H9 (cell line): ENCODE measurements around the gene MYOM3. TPM values are rescaled to one million over a fixed set of nuclear protein-coding genes. Genes with fewer than 3 reads are reported as not detected.

Experiments
- DNase-seq: peaks from one replicate; pipeline ENCODE4 v3.0.0-alpha.2; 2017
- H2AFZ ChIP-seq: one replicate; pipeline ENCODE4 v1.6.1; 2013; ENCODE audit warnings: mild to moderate bottlenecking, low read length, control low read depth, moderate library complexity
- H2AK5ac ChIP-seq: 2 replicates; pipeline ENCODE4 v1.6.1; 2013; ENCODE audit warnings: low read length, control low read depth, mixed read lengths; ENCODE audit not compliant: insufficient read length
- H2BK120ac ChIP-seq: one replicate; pipeline ENCODE4 v1.6.1; 2013; ENCODE audit warnings: low read depth, mild to moderate bottlenecking, low read length, control low read depth, inconsistent platforms; ENCODE audit not compliant: poor library complexity, severe bottlenecking
- H2BK12ac ChIP-seq: 2 replicates; pipeline ENCODE4 v1.6.1; 2013; ENCODE audit warnings: low read length, control low read depth, mixed read lengths, low read depth; ENCODE audit not compliant: insufficient read length
- H2BK15ac ChIP-seq: 2 replicates; pipeline ENCODE4 v1.6.1; 2013; ENCODE audit warnings: low read depth, low read length, control low read depth
- H2BK20ac ChIP-seq: one replicate; pipeline ENCODE4 v1.6.1; 2013; ENCODE audit warnings: low read depth, mild to moderate bottlenecking, low read length, control low read depth, inconsistent platforms; ENCODE audit not compliant: poor library complexity, severe bottlenecking
- H2BK5ac ChIP-seq: 2 replicates; pipeline ENCODE4 v1.6.1; 2013; ENCODE audit warnings: low read length, control low read depth, mixed read lengths; ENCODE audit not compliant: insufficient read length
- H3K14ac ChIP-seq: 2 replicates; pipeline ENCODE4 v1.6.1; 2013; ENCODE audit warnings: low read length, control low read depth; ENCODE audit not compliant: insufficient read depth
- H3K18ac ChIP-seq: 2 replicates; pipeline ENCODE4 v1.6.1; 2013; ENCODE audit warnings: low read depth, mild to moderate bottlenecking, mixed read lengths, low read length, control low read depth; ENCODE audit not compliant: insufficient read length
- H3K23ac ChIP-seq: 2 replicates; pipeline ENCODE4 v1.6.1; 2013; ENCODE audit warnings: low read length, control low read depth, mixed read lengths, low read depth; ENCODE audit not compliant: insufficient read length
- H3K23me2 ChIP-seq: 2 replicates; pipeline ENCODE4 v1.6.1; 2013; ENCODE audit warnings: low read depth, mild to moderate bottlenecking, mixed read lengths, low read length, control low read depth; ENCODE audit not compliant: insufficient read length, poor library complexity, severe bottlenecking
- H3K27ac ChIP-seq: 2 replicates; pipeline ENCODE4 v1.5.1; 2013; ENCODE audit warnings: low read length, control low read depth, mixed read lengths, low read depth; ENCODE audit not compliant: insufficient read length
- H3K27me3 ChIP-seq: 2 replicates; pipeline ENCODE4 v1.6.1; 2013; ENCODE audit warnings: low read length, control low read depth, inconsistent platforms; ENCODE audit not compliant: insufficient read depth
- H3K4ac ChIP-seq: 2 replicates; pipeline ENCODE4 v1.6.1; 2013; ENCODE audit warnings: low read depth, mild to moderate bottlenecking, control low read depth, inconsistent platforms, low read length, moderate library complexity
- H3K4me1 ChIP-seq: 2 replicates; pipeline ENCODE4 v1.6.1; 2013; ENCODE audit warnings: low read length, control low read depth, inconsistent platforms; ENCODE audit not compliant: insufficient read depth
- H3K4me2 ChIP-seq: 2 replicates; pipeline ENCODE4 v1.6.1; 2013; ENCODE audit warnings: low read length, control low read depth, mixed read lengths; ENCODE audit not compliant: insufficient read length, insufficient read depth
- H3K56ac ChIP-seq: 2 replicates; pipeline ENCODE4 v1.6.1; 2013; ENCODE audit warnings: low read depth, mild to moderate bottlenecking, mixed read lengths, low read length, control low read depth; ENCODE audit not compliant: insufficient read length
- H3K79me1 ChIP-seq: 2 replicates; pipeline ENCODE4 v1.6.1; 2013; ENCODE audit warnings: low read depth, mild to moderate bottlenecking, moderate library complexity, low read length, control low read depth, inconsistent platforms; ENCODE audit not compliant: insufficient read depth, poor library complexity, severe bottlenecking
- H3K79me2 ChIP-seq: 2 replicates; pipeline ENCODE4 v1.6.1; 2013; ENCODE audit warnings: low read length, control low read depth, inconsistent platforms; ENCODE audit not compliant: insufficient read depth
- H3K9ac ChIP-seq: 2 replicates; pipeline ENCODE4 v1.6.1; 2013; ENCODE audit warnings: low read length, control low read depth, mixed read lengths; ENCODE audit not compliant: insufficient read length; ENCODE audit errors: extremely low read depth
- H3K9me3 ChIP-seq: one replicate; pipeline ENCODE4 v1.6.1; 2013; ENCODE audit warnings: low read depth, low read length, inconsistent platforms; ENCODE audit not compliant: control insufficient read depth
- H3T11ph ChIP-seq: one replicate; pipeline ENCODE4 v1.6.1; 2013; ENCODE audit warnings: mild to moderate bottlenecking, low read length, control low read depth, inconsistent platforms
- H4K20me1 ChIP-seq: one replicate; pipeline ENCODE4 v1.6.1; 2013; ENCODE audit not compliant: control insufficient read depth, insufficient read length, insufficient read depth
- H4K5ac ChIP-seq: 2 replicates; pipeline ENCODE4 v1.6.1; 2013; ENCODE audit warnings: low read depth, mild to moderate bottlenecking, mixed read lengths, low read length, control low read depth; ENCODE audit not compliant: insufficient read length
- H4K8ac ChIP-seq: replicated peaks from 2 replicates; pipeline ENCODE4 v1.6.1; 2013; ENCODE audit warnings: low read length, control low read depth, mixed read lengths, low read depth; ENCODE audit not compliant: insufficient read length
- H4K91ac ChIP-seq: 2 replicates; pipeline ENCODE4 v1.6.1; 2013; ENCODE audit warnings: low read depth, mild to moderate bottlenecking, moderate library complexity, mixed read lengths, low read length, control low read depth; ENCODE audit not compliant: insufficient read length
- H3K27ac Mint-ChIP-seq, 3 experiments: 2 replicates in 2 of 3; 3 replicates in 1 of 3; pipeline ENCODE4 v1.8.0; 2020 to 2021; ENCODE audit warnings: mixed read lengths in 3 of 3, mild to moderate bottlenecking in 1 of 3, moderate library complexity in 1 of 3
- H3K27me3 Mint-ChIP-seq: 2 replicates; pipeline ENCODE4 v1.8.0; 2021; ENCODE audit warnings: low read depth, mild to moderate bottlenecking, moderate library complexity, mixed read lengths
- H3K36me3 Mint-ChIP-seq, 3 experiments: 2 replicates in 2 of 3; 3 replicates in 1 of 3; pipeline ENCODE4 v1.8.0; 2020 to 2021; ENCODE audit warnings: low read depth in 3 of 3, mixed read lengths in 3 of 3; ENCODE audit not compliant: insufficient read depth in 1 of 3
- H3K4me1 Mint-ChIP-seq, 2 experiments: 2 replicates each; pipeline ENCODE4 v1.8.0; 2020; ENCODE audit warnings: mixed read lengths in 2 of 2
- H3K4me3 Mint-ChIP-seq, 2 experiments: 2 replicates in 1 of 2; 3 replicates in 1 of 2; pipeline ENCODE4 v1.8.0; 2020 to 2021; ENCODE audit warnings: mild to moderate bottlenecking in 2 of 2, mixed read lengths in 2 of 2, moderate library complexity in 1 of 2
- H3K9me3 Mint-ChIP-seq, 2 experiments: 2 replicates in 1 of 2; 3 replicates in 1 of 2; pipeline ENCODE4 v1.8.0; 2020; ENCODE audit warnings: mild to moderate bottlenecking in 2 of 2, mixed read lengths in 2 of 2, moderate library complexity in 1 of 2
- WGBS: extraction: QIAGEN DNeasy Blood & Tissue Kit; methylation state at CpG from one replicate; pipeline ENCODE4 v1.1.7; 2013; ENCODE audit warnings: missing lambda C conversion rate, low lambda C conversion rate, mixed read lengths; ENCODE audit not compliant: insufficient read length; ENCODE audit errors: extremely low coverage; 5-methylcytosine and 5-hydroxymethylcytosine counted together
- total RNA-seq: library from RNA; stranded (reverse); gene quantifications from 2 replicates; pipeline ENCODE4 v1.2.1, GENCODE V29; 2021
- TF ChIP-seq, protein P1 (sequence below): fragments of 200-600 bp; sonication (generic); conservative IDR thresholded peaks from 3 replicates; pipeline ENCODE4 v1.8.0; 2021; ENCODE audit warnings: antibody characterized with exemption, mild to moderate bottlenecking

MYOM3 gene
- total RNA-seq, 1 experiment from 2014 or later = 0.11 TPM

DNA sequence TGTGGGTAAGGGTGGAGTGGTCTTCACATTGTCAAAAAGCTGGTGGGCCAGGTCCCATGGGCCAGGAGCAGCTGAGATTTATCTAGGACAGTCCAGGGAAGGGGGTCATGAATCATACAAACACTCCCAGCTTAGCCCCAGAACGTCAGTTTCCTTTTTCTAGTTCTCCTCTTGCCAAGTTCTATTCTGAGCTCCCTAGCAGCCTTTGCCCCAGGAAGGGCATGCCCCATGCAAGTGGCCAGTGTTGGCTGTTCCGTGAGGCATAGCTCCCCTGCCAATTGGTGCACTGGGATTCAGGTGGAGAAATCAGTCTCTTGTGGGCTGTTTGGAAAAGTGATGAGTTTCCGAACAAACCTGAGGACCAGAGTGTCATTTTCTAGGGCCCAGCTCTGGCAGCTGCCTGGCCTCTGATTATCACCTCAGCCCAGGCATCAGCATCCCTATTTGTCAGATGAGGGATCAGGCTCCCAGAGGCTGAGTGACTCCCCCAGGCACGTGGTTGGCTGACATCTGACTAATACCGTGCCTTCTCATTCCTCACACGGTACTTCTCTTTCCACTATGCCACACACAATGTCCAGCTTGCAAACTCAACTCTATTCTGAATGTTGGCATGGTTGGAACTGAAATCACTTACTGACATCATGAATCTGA lies 14.2 kb upstream of the MYOM3 start:
- H3K27me3 ChIP-seq = no peaks in the 10 kb centered on the region
- Mint-ChIP-seq H3K36me3 (peaks cover 0 to 8% (median 2%) of the 10 kb centered on the region in 3 experiments; a peak in 1 of 7 replicates), H3K4me3 (no peak overlapping the region), H3K27me3 (no peaks in the 10 kb centered on the region; the same call in 1 of the 2 replicates), H3K4me1 (peaks cover 13 to 15% of the 10 kb centered on the region in 2 experiments), H3K9me3 (peaks cover 0 to 13% of the 10 kb centered on the region in 2 experiments; a peak in 2 of 5 replicates), H3K27ac (no peak overlapping the region)
- H3K23ac ChIP-seq = no peak overlapping the region
- no peak overlapping the region for H2BK12ac ChIP-seq
- H3K18ac ChIP-seq = no peak overlapping the region
- H2BK15ac ChIP-seq = no peak overlapping the region
- H3K56ac ChIP-seq = no peak overlapping the region
- DNase-seq = no peak
- TF ChIP-seq, protein P1, sequence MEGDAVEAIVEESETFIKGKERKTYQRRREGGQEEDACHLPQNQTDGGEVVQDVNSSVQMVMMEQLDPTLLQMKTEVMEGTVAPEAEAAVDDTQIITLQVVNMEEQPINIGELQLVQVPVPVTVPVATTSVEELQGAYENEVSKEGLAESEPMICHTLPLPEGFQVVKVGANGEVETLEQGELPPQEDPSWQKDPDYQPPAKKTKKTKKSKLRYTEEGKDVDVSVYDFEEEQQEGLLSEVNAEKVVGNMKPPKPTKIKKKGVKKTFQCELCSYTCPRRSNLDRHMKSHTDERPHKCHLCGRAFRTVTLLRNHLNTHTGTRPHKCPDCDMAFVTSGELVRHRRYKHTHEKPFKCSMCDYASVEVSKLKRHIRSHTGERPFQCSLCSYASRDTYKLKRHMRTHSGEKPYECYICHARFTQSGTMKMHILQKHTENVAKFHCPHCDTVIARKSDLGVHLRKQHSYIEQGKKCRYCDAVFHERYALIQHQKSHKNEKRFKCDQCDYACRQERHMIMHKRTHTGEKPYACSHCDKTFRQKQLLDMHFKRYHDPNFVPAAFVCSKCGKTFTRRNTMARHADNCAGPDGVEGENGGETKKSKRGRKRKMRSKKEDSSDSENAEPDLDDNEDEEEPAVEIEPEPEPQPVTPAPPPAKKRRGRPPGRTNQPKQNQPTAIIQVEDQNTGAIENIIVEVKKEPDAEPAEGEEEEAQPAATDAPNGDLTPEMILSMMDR = no peak
- no peaks in the 10 kb centered on the region for H3K23me2 ChIP-seq
- no peak overlapping the region for H2BK5ac ChIP-seq
- H2BK120ac ChIP-seq = no peak overlapping the region
- H3K4ac ChIP-seq = no peak overlapping the region
- no peak overlapping the region for H3K4me2 ChIP-seq
- no peak overlapping the region for H3T11ph ChIP-seq
- H3K79me2 ChIP-seq = no peaks in the 10 kb centered on the region
- H3K27ac ChIP-seq = no peak overlapping the region
- no peak overlapping the region for H4K8ac ChIP-seq
- no peaks in the 10 kb centered on the region for H4K20me1 ChIP-seq
- H2AK5ac ChIP-seq = no peak overlapping the region
- no peaks in the 10 kb centered on the region for H3K9me3 ChIP-seq
- H3K14ac ChIP-seq = no peak overlapping the region
- H3K4me1 ChIP-seq = no peaks in the 10 kb centered on the region
- no peak overlapping the region for H4K91ac ChIP-seq
- no peak overlapping the region for H4K5ac ChIP-seq
- no peak overlapping the region for H2BK20ac ChIP-seq
- H2AFZ ChIP-seq = no peak overlapping the region
- no peak overlapping the region for H3K9ac ChIP-seq
- no CpG with 5 or more reads among the region's 6 CpGs for WGBS
- H3K79me1 ChIP-seq = no peaks in the 10 kb centered on the region
